UCSD-AML1 (cell line): ENCODE results near the gene MAST4.

Experiments used
- DNase-seq: peaks from one replicate; lab custom pipeline; 2025; ENCODE audit not compliant: unreplicated experiment; lab: John Stamatoyannopoulos, UW

The MAST4 gene

DNA sequence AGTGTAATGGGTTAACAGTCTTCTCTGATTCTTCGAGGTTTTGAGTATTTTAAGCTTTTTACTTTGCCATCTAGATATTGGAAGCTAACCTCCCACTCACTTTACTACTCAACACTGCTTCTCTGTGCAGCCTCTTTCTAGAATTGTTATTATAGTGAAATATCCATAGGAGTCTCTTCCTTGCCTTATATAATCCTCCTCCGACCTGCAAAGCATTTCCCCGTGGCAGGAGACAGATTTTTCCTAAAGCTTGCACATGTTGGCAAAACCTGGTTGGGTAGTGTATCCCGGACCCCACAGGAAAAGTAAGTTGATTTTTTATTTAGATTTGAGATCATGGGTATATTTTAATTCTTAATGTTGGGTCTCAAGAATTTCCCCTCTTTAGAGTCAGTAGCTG, 351.3 kb downstream of the MAST4 start:
- DNase-seq = no peak

DNA sequence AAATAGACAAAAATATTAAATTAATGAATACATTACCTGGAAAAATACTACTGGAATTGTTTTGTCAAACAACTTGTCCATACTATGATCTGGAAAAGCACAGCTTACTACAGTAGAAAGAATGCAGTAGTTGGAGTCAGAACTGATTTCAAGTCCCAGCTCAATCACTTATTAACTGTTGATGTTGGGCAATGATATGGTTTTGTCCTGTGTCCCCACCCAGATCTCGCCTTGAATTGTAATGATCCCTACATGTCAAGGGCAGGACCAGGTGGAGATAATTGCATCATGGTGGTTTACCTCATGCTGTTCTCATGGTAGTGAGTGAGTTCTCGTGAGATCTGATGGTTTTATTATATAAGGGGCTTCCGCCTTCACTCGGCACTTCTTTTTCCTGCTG, 352.9 kb downstream of the MAST4 start:
- DNase-seq = no peak

DNA sequence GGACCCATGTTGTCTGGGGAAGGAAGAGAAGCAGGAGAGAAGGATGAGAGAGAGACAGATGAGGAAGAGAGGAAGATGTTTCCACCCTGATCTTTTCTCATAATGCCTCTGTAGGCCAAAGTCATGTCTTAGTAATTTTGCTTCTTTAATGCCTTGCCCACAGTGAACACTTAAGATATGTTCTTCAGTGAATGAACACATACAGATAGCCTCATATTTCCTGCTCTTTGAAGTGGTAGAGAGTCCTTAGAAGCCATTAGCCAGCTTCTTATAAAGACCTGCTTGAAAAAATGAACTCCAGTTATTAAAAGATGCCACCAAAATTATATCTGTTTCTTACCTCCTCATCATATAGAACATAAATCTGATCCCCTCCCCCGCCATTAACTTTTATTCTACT, 356.0 kb downstream of the MAST4 start:
- DNase-seq = no peak

DNA sequence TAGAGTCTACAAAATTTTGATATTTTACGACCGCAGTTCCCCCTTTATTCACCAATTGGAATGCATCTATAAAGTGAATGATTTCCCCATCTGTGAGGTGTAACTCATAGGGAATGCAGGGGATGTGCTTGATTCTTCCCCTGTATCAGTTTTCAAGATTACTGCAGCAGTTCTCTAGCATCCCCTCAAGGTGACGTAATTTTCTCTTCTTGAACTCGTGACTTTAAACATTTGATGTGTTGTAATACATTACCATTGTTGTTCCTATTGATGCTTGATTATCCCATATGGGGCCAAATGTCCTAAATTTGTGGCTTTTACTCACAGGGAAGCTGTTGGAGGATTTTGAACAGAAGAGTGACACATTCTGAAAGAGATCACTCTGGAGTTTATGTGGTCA, 360.2 kb downstream of the MAST4 start:
- DNase-seq = no peak

DNA sequence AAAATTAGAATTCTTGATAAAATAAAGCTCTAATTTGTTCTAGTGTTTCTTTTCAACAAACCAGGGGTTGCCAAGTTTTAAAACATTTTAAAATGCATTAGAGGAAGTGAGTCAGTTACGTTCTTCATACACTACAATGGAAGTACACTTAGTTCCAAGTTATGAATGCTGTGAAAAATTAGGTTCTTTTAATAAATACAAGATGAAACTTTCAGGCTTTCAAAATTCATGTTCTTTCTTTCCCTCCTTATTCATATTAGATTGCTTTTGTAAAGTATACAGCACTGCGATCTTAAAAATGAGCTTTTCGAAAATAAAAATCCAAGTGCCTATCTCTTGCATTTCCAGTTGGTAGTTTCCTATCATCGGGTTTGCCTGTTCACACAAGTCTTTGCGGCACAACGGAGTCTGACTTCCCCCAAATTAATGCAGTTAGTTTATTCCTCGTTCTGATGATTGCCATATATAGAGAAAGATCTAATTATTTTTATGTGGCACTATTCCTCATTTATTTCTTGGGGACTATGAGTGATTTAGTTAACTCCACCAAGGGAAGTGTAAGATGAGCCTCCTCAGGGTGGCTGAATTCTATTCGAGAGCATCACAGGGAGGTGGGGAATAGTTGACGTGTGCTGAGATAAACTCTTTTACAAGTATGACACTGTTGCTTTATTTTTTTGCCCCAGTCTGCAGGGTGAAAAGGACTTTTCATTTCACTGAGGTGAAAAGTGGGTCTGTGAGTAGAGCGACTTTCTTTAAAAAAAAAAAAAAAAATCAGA, 362.2 kb downstream of the MAST4 start:
- DNase-seq = no peak

DNA sequence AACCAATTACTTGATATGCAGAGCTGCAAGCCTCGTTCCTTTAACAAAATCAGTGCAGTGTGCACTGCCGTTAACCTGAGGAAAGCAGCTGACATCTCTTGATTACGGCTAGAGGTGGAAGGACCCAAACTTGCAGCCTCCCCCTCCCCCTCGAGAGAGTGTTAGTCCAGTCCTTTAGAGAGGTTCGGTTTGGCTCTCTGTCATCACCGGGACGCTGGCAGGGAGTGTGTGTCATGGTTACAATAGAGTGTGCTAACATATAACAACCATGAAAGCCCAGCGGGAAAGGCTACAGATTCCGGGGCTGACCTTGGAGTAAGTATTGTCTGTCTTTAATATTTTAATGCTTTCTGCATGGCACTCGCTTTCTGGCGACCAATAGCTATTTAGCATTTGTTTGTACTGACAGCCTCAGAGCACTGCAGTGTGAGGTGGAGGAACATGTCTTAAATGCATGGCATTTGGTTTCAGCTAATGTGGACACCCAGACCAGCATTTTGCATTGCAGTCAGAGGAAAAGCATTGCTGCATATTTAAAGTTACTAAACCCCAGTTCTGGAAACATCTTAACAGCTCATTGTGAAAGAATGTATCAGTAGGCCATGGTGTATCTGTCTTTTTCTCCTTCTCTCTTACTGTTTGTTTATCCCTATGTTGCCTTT, 362.9 kb downstream of the MAST4 start:
- no peak for DNase-seq

DNA sequence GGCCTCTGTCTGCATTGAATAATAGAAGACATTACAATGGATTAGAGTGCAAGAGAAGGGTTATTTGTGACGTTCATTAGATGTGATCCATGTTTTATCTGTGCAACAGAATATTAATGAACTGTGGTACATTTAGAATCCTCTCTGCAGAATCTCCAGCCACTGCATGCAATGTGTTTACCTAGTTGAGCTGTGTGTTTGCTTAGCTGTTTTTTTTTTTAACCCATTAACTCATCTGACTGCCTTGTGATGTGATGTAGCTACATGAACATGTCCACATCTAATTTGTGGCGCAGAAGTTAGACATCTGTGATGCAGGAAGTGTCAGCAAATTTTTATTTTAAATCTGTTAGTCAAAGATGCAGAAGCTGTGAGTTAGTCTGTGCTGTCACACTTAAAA, 363.5 kb downstream of the MAST4 start:
- DNase-seq = no peak

DNA sequence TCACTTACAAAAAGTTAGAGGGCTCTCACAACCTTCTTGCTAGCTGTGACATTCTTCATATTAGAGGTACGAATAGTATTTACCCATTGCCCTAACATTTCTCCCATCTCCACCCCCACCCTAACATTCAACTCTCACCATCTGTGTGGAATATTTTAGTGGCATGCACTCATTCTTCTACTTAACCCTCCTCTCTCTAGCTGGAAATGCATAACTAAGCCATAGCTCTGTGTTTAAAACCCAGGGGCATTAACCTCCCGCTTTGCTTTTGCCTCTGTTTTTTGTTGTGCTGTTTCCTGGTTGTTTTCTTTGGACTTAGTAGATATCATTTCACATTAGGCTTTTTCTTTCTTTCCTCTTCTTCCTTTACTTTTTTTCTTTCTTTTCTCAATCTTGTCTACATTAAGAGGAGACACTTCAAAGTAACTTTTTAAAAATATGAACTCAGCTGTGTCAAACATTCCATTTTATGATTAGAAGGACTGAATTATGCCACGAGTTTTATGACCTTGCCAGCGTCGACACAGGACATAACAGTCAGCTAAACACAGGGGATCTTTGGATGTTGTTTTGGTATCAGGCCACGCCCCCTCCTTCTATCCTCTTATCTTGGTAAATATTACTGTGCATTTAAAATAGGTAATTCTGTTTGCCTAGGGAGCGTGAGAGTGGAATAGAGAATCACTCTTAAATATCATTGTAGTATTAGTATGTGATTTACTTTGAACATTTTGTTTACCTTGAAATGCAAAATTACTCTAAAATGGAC, 364.4 kb downstream of the MAST4 start:
- DNase-seq = no peak

DNA sequence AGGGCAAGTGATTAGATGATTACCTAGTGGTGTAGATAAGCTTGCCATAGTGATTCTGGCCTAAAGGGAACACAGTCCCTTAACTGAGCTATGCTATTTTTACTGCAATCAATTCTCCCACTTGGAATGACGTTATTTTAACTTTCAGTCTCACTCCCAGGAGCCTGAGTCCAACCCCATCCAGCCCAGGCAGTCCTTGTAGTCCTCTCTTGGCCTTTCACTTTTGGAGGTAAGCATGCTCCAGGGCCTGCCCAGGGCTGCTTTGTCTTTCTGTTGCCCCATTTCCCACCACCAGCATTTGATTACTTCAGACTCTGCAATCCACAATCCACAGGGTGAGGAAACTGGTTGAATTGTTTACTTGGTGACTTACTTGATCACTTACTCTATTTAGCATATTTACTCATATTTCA, 367.4 kb downstream of the MAST4 start:
- DNase-seq = no peak

DNA sequence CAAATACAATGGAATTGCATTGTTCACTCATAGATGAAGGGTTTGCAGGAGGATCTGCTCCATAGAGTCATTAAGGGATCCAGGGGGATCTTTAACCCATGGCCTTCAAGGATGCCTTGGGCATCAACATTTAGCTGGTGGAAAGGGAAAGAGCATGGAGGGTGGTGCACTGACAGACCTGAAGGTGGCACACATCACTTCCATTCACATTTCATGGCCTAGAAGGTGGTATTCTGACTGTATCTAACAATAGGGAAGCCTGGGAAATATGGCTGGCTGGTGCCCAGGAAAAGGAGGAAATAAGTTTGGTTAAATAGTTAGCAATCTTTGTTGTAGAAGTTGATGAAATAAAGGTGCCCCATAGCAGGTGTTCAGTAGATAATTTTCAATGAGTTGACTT, 370.2 kb downstream of the MAST4 start:
- no peak for DNase-seq

DNA sequence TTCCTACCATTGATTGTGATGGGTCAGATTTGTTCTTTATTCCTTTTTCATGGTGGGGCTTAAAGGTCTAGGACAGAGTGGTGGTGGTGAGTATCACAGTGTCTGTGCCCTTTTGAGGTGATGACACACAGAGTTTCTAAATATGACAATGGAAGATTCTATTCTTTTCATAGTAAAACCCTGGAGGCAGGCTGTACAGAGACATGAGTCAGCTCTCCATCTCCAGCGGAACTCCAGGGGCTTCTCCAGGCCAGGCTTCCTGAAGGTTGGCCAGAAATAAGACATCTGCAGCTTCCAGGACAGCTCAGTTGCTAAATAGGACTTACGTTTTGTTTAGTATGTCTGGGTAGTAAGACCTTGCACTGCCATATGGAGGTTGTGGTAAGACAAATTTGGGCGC, 370.9 kb downstream of the MAST4 start:
- no peak for DNase-seq

DNA sequence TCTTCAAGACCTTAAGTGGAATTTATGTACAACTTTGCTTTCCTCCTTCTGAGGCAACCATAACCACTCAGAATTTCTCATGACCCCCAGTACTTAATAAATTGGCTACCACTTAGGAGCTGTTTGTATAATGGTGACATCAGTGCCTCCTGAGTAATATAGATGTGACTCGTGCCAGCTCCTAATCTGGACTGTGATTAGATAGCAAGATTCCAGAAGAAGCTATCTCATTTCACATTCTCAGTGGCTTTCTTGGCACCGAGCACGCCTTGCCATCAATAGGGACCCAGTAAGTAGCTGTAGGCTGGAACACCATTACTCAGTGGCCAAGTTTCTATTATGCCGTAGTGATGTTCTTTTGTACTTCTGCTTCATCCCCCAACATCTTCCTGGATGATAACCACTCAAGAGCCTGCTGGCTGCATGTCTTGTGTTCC, 371.7 kb downstream of the MAST4 start:
- no peak for DNase-seq

DNA sequence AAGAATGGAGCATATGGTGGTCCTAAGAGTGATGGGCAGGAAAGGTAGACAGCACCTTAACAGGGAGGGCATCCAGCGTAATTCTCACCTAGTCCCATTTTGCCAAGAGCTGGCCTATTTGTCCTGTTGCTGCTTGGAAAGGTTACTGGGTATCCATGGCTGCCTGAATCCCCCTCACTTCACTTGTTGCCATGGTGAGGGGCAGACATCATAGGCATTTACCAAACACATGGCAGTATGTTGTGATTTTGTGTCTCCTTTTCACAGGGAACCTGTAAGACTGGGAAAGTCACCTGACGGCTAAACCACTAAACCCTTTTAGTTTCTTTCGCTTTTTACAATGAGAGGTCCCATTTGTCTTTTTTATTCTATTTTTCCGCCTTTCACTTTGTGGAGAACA, 373.3 kb downstream of the MAST4 start:
- DNase-seq = no peak

DNA sequence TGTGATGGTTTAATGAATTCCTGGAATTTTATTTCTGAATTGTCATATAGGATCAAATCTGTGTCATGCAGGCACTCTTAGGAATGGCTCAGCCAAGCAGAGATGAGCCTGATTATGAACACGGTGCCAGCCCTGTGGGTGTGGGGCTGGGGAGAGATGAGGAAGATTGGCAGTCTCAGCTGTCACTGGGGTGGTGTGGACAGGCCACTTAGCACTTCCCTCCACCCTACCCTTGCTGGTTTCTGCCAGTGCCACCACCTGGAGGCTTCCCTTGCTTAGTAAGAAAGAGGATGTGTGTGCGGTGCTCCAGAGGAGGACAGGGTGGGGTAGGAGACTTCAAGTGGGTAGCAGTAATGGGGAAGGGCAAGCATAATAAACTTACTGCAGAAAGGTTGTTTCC, 373.8 kb downstream of the MAST4 start:
- no peak for DNase-seq

DNA sequence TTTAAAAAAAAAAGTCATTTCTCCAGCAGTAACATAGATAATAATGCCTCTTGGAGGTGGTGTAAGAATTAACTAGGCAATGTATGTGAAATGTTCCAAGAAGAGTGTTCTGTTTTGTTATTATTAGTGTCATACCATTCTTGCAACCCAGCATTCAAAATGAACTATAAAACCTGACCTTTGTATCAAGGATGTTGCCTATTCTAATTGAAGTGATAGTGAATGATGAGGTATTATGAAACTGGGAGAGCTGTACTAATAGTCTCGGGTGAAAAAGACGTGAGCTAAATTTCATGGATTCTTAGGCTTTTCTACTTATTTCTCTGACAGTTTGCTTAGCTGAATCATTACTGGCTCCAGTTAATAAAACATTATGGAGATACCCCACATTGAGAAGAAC, 375.8 kb downstream of the MAST4 start:
- no peak for DNase-seq

DNA sequence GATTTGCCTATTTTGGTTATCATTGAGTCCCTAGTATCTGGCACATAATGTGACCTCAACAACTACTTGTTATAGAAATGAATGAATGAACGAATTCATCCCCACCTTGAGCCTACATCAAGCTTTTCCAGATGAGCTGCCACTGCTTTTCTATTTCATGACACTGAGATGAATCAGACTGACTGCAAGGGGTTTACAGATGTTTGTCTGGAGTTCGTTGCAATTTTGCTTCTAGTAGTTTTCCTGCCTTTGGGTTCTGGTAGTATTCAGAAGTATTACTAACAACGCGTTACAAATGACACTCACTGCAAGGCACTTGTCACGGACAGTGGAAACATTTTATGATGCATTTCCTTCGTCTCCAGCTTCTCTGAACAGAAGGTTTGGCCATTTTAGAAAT, 378.1 kb downstream of the MAST4 start:
- DNase-seq = no peak

DNA sequence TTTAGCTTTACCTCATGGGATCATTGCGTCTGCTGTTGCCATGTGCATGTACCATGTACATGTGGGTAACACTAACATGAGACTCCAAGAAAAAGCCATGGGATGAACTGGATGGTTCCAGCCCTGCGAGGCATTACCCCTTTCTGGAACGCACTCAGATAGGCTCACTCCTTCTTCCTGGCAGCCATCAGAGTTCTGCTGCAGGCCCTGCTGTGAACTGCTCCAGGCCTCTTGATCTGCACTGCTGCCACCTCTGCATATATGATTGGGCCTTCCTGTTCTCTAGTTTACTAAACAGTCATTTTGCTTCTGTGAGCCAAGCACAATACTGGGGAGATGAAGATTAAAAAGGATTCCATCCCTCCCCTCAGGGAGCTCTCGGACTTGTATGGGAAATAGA, 379.9 kb downstream of the MAST4 start:
- no peak for DNase-seq

DNA sequence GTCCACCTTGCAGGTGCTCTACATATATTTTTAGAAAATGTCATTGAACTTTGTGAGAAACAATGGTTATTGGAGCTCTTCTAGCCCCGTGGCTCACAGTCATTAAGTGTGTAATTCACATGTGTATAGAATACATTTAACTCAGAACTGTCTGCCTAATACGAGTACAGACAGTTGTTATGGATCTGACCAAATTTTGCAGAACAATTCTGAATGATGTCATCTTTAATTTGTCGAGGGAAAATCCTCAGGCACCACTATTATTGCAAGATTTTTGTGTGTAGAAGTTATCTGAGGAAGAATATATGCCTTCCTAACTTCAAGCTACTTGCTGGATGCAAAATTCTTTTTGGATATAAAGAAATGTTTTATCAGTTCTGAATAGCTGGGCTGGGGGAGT, 383.5 kb downstream of the MAST4 start:
- no peak for DNase-seq

DNA sequence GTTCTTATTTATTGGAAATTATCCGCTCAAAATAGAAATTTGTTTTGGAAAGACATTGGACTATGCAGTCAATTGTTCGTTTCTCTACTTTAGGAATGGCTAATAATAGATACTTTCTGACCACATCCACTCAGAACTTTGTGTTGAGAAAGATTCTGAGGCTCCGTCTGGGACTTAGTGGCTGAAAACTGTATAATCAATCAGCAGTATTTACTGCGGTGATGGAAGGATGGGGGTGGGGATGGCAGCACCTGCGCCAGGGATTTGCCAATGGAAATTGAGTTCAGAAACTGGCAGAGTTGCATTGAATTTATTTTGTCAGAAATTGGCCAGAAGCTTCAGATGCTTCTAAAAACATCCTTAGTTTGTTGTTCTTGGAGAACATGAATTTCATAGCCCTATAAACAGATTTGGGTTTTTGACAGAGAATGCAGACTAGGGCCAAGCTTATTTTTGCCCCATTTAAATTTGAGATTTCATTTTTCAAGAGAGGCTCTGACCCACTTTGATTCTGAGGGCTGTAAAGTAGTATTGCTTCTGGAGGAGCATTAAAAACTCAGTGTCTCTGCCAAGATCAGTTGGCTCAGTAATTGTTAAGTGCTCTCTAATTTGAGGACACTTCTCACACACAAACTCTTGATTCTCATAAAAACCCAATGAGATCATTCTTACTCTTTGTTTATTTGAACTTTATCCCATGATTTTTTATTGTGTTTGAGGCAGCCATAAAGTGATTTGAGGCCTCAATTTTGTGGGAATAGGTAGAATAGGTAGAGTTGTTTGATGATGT, 385.3 kb downstream of the MAST4 start:
- no peak for DNase-seq

DNA sequence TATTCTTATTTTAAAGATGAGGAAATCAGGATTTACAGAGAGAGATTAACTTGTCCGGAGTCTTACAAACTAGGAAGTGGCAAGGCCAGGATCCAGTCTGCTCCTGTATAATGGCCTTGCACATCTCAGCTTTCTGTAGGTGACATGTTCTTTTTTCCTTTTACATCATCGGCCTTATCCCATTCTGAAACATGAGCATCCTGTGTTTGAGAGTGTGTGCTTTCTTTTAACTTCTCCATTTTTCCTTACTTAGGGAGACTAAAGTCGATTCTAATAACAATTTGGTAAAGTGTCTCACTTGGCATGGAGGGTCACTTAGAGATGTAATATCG, 385.8 kb downstream of the MAST4 start:
- no peak for DNase-seq

DNA sequence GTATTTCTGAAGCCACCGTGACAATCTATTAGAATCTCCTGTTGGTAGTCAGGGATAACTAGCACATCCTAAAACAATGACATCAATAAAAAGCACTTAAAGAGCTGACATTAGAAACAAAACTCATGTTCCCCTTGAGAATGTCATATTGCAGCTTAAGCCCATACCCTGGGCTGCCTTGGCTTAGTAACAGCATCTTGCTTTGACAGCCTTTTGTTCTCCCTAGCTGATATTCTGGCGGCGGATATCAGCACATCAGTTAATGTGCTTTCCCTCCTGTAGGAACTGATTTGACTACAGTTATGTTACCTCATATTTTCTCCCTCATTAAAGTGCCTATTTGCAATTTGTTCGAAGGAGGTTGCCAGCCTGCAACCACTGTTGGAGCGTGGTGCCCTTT, 386.3 kb downstream of the MAST4 start:
- no peak for DNase-seq
